K562 (cell line): ENCODE data around the gene GALR3. TPM values are rescaled to one million over a fixed set of nuclear protein-coding genes. Genes with fewer than 3 reads are reported as not detected.

Experiments
- BHLHE40 ChIP-seq: IDR thresholded peaks from 2 replicates; pipeline ENCODE4 v1.6.1; 2011; ENCODE audit warnings: low read length, improper control_type of control experiment
- CHD2 ChIP-seq: IDR thresholded peaks from 2 replicates; pipeline ENCODE4 v1.6.1; 2011; ENCODE audit warnings: low read depth, low read length
- ELF1 ChIP-seq: fragments of 200-800 bp; sonication (Bioruptor generic); IDR thresholded peaks from 2 replicates; pipeline ENCODE4 v1.6.1; 2016; ENCODE audit warnings: missing genetic modification characterization, missing compliant biosample characterization
- ELF4 ChIP-seq: fragments of 450-650 bp; formaldehyde crosslinking; IDR thresholded peaks from 2 replicates; pipeline ENCODE4 v1.4.0; 2022; ENCODE audit warnings: missing genetic modification characterization
- EP400 ChIP-seq: fragments of 450-650 bp; IDR thresholded peaks from 2 replicates; pipeline ENCODE4 v1.6.1; 2017; ENCODE audit warnings: antibody characterized with exemption, mild to moderate bottlenecking, moderate library complexity
- MED1 ChIP-seq: sonication (generic); formaldehyde crosslinking; IDR thresholded peaks from 2 replicates; pipeline ENCODE4 v1.8.1; 2023; ENCODE audit warnings: missing genetic modification reagents, borderline replicate concordance
- NFYB ChIP-seq: IDR thresholded peaks from 2 replicates; pipeline ENCODE4 v1.6.1; 2011; ENCODE audit warnings: mild to moderate bottlenecking, moderate library complexity; ENCODE audit not compliant: insufficient read length; ENCODE audit errors: extremely low read depth
- RBM25 ChIP-seq: fragments of 200-400 bp; formaldehyde crosslinking; IDR thresholded peaks from 2 replicates; pipeline ENCODE4 v1.6.1; 2018; ENCODE audit warnings: low read length, low read depth, moderate library complexity; ENCODE audit not compliant: severe bottlenecking
- RFX7 ChIP-seq: fragments of 250-450 bp; sonication (Bioruptor Pico); IDR thresholded peaks from 2 replicates; pipeline ENCODE4 v1.5.1; 2021; ENCODE audit warnings: mild to moderate bottlenecking
- SNIP1 ChIP-seq: fragments of 450-650 bp; IDR thresholded peaks from 2 replicates; pipeline ENCODE4 v1.7.1; 2017; ENCODE audit warnings: low read depth, mild to moderate bottlenecking
- SNRNP70 ChIP-seq: fragments of 200-400 bp; formaldehyde crosslinking; optimal IDR thresholded peaks from 2 replicates; pipeline ENCODE3; 2017; ENCODE audit warnings: low read depth, low read length
- SRSF7 ChIP-seq: fragments of 200-400 bp; formaldehyde crosslinking; optimal IDR thresholded peaks from 2 replicates; pipeline ENCODE3; 2017; ENCODE audit warnings: mild to moderate bottlenecking, low read depth, low read length
- TAF9B ChIP-seq: fragments of 450-650 bp; IDR thresholded peaks from 2 replicates; pipeline ENCODE4 v1.6.1; 2018; ENCODE audit warnings: mild to moderate bottlenecking; ENCODE audit not compliant: partially characterized antibody
- VEZF1 ChIP-seq: fragments of 200-800 bp; sonication (Bioruptor generic); IDR thresholded peaks from 2 replicates; pipeline ENCODE4 v1.6.1; 2017; ENCODE audit warnings: missing genetic modification characterization, missing compliant biosample characterization
- ZNF184 ChIP-seq: sonication (generic); formaldehyde crosslinking; IDR thresholded peaks from 2 replicates; pipeline ENCODE4 v1.5.0; 2020; ENCODE audit warnings: missing genetic modification reagents
- ZNF408 ChIP-seq: fragments of 250-450 bp; sonication (Bioruptor Pico); IDR thresholded peaks from 2 replicates; pipeline ENCODE4 v1.4.0; 2020; ENCODE audit warnings: low read depth, mild to moderate bottlenecking, moderate library complexity
- ZNF436 ChIP-seq: fragments of 250-450, 450-650 bp; sonication (Bioruptor Pico); formaldehyde crosslinking; IDR thresholded peaks from 2 replicates; pipeline ENCODE4 v1.7.0; 2020; ENCODE audit warnings: mild to moderate bottlenecking
- ZNF766 ChIP-seq: fragments of 200-800 bp; sonication (Bioruptor generic); conservative IDR thresholded peaks from 2 replicates; pipeline ENCODE4 v1.6.1; 2016; ENCODE audit warnings: missing genetic modification characterization, missing compliant biosample characterization
- polyA plus RNA-seq, 8 experiments: library from polyadenylated mRNA; depleted of rRNA in 4 of 8; stranded (reverse) in 5 of 8; unstranded in 3 of 8; fragments of >200 nt; fragmentation: Nextera tagmentation in 2 of 8; fragmentation: Illumina TruSeq in 1 of 8; extraction: Ambion mirVana in 2 of 8; extraction: Trizol in 1 of 8; gene quantifications; 2 replicates each; pipeline versions ENCODE4 v1.2.1 to v1.2.3, GENCODE V29; 2011 to 2014; ENCODE audit warnings: inconsistent platforms in 1 of 8, missing spikeins in 1 of 8
- total RNA-seq, 7 experiments: library from RNA; depleted of rRNA in 6 of 7; stranded (reverse); fragments of >200 nt in 6 of 7; fragmentation: Illumina TruSeq in 2 of 7; extraction: Trizol in 2 of 7; gene quantifications; 2 replicates each; pipeline versions ENCODE4 v1.2.1 to v1.2.3, GENCODE V29; 2011 to 2021; ENCODE audit warnings: low replicate concordance in 1 of 7
- TF ChIP-seq, protein P1 (sequence below): fragments of 200-800 bp; sonication (Bioruptor generic); IDR thresholded peaks from 2 replicates; pipeline ENCODE4 v1.6.1; 2016; ENCODE audit warnings: missing genetic modification characterization, missing compliant biosample characterization
- TF ChIP-seq, protein P2 (sequence below): sonication (generic); formaldehyde crosslinking; IDR thresholded peaks from 2 replicates; pipeline ENCODE4 v1.8.1; 2023; ENCODE audit warnings: mild to moderate bottlenecking, missing genetic modification reagents
- TF ChIP-seq, protein P3 (sequence below): sonication (generic); formaldehyde crosslinking; IDR thresholded peaks from 2 replicates; pipeline ENCODE4 v1.5.0; 2020; ENCODE audit warnings: missing genetic modification reagents

The GALR3 gene
- total and polyA plus RNA-seq, 9 of the 15 experiments (the other 6 are each of a cell fraction or from before 2014, with no cell fraction given): 0.13 TPM; not detected in 8

DNA sequence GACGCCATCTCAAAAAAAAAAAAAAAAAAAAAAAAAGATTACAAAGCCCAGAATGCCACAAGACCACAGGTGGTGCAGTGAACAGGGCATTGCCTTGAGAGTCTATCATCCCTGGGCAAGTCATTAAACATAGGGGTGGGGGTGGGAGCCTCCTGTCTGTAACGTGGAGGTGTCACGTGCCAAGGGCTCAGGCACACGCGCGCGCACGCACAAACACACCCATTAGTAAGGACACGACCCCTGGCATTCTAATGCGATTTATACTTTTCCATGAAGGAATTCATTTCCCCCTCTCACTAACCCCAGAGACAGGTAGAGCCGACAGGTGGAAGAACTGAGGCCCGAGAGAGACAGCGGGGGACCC, 21.3 kb upstream of the GALR3 start (continued):
- TF ChIP-seq, protein P1, sequence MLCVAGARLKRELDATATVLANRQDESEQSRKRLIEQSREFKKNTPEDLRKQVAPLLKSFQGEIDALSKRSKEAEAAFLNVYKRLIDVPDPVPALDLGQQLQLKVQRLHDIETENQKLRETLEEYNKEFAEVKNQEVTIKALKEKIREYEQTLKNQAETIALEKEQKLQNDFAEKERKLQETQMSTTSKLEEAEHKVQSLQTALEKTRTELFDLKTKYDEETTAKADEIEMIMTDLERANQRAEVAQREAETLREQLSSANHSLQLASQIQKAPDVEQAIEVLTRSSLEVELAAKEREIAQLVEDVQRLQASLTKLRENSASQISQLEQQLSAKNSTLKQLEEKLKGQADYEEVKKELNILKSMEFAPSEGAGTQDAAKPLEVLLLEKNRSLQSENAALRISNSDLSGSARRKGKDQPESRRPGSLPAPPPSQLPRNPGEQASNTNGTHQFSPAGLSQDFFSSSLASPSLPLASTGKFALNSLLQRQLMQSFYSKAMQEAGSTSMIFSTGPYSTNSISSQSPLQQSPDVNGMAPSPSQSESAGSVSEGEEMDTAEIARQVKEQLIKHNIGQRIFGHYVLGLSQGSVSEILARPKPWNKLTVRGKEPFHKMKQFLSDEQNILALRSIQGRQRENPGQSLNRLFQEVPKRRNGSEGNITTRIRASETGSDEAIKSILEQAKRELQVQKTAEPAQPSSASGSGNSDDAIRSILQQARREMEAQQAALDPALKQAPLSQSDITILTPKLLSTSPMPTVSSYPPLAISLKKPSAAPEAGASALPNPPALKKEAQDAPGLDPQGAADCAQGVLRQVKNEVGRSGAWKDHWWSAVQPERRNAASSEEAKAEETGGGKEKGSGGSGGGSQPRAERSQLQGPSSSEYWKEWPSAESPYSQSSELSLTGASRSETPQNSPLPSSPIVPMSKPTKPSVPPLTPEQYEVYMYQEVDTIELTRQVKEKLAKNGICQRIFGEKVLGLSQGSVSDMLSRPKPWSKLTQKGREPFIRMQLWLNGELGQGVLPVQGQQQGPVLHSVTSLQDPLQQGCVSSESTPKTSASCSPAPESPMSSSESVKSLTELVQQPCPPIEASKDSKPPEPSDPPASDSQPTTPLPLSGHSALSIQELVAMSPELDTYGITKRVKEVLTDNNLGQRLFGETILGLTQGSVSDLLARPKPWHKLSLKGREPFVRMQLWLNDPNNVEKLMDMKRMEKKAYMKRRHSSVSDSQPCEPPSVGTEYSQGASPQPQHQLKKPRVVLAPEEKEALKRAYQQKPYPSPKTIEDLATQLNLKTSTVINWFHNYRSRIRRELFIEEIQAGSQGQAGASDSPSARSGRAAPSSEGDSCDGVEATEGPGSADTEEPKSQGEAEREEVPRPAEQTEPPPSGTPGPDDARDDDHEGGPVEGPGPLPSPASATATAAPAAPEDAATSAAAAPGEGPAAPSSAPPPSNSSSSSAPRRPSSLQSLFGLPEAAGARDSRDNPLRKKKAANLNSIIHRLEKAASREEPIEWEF: no peak
- TF ChIP-seq RBM25: no peak
- TF ChIP-seq SNRNP70: no peak
- TF ChIP-seq ELF1 (tag): no peak
- peak; percentile 84 for TF ChIP-seq BHLHE40
- no peak for TF ChIP-seq EP400
- TF ChIP-seq, protein P2, sequence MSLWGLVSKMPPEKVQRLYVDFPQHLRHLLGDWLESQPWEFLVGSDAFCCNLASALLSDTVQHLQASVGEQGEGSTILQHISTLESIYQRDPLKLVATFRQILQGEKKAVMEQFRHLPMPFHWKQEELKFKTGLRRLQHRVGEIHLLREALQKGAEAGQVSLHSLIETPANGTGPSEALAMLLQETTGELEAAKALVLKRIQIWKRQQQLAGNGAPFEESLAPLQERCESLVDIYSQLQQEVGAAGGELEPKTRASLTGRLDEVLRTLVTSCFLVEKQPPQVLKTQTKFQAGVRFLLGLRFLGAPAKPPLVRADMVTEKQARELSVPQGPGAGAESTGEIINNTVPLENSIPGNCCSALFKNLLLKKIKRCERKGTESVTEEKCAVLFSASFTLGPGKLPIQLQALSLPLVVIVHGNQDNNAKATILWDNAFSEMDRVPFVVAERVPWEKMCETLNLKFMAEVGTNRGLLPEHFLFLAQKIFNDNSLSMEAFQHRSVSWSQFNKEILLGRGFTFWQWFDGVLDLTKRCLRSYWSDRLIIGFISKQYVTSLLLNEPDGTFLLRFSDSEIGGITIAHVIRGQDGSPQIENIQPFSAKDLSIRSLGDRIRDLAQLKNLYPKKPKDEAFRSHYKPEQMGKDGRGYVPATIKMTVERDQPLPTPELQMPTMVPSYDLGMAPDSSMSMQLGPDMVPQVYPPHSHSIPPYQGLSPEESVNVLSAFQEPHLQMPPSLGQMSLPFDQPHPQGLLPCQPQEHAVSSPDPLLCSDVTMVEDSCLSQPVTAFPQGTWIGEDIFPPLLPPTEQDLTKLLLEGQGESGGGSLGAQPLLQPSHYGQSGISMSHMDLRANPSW (CRISPR knock-in tag): no peak
- no peak for TF ChIP-seq CHD2
- TF ChIP-seq ZNF184 (CRISPR knock-in tag): no peak
- TF ChIP-seq VEZF1 (CRISPR knock-in tag): no peak
- no peak for TF ChIP-seq RFX7 (CRISPR knock-in tag)
- no peak for TF ChIP-seq ELF4 (CRISPR knock-in tag)
- TF ChIP-seq SRSF7: no peak
- 0 out of 2 replicates have a peak, but pooled peaks have one; percentile 18 for TF ChIP-seq ZNF766 (CRISPR knock-in tag)
- TF ChIP-seq SNIP1: no peak
- TF ChIP-seq ZNF436 (CRISPR knock-in tag): no peak
- no peak for TF ChIP-seq MED1 (CRISPR knock-in tag)
- no peak for TF ChIP-seq NFYB
- TF ChIP-seq, protein P3, sequence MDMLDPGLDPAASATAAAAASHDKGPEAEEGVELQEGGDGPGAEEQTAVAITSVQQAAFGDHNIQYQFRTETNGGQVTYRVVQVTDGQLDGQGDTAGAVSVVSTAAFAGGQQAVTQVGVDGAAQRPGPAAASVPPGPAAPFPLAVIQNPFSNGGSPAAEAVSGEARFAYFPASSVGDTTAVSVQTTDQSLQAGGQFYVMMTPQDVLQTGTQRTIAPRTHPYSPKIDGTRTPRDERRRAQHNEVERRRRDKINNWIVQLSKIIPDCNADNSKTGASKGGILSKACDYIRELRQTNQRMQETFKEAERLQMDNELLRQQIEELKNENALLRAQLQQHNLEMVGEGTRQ: peak; percentile 53
- no peak for TF ChIP-seq TAF9B
- no peak for TF ChIP-seq ZNF408
